ENCODE data around the gene MINDY3.
"Not testable (repeated sequence)": the region's sequence is repeated elsewhere in the genome, so short reads cannot be mapped to it uniquely, and the experiment has no call there.

The MINDY3 gene

GRCh38 chr10:15857107-15857575 is 3.2 kb downstream of the MINDY3 start:
- H3K9ac ChIP-seq (ENCODE audit: insufficient read length, low read depth): no peak overlapping the region
- no peak overlapping the region for H3K4me3 ChIP-seq (ENCODE audit: insufficient read length, low read depth)
- no peaks in the 10 kb centered on the region for H3K36me3 ChIP-seq (ENCODE audit: insufficient read depth, insufficient read length, low read length)
- no peaks in the 10 kb centered on the region for H3K4me1 ChIP-seq (ENCODE audit: insufficient read depth, insufficient read length)
- DNase-seq (ENCODE audit: low read depth, low spot score): no peak
- TF ChIP-seq YY1 (IDR thresholded peaks at IDR 0.05; ENCODE audit: insufficient read depth, insufficient read length): no peak
- TF ChIP-seq SUZ12 (IDR thresholded peaks at IDR 0.05; ENCODE audit: extremely low read depth, insufficient read depth, insufficient read length): no peak
- no peak for TF ChIP-seq ZNF274 (IDR thresholded peaks at IDR 0.05; ENCODE audit: low read depth, low read length)
- H3K9me3 ChIP-seq (ENCODE audit: insufficient read depth, low read length): no peaks in the 10 kb centered on the region
- no peaks in the 10 kb centered on the region for H3K27me3 ChIP-seq (ENCODE audit: insufficient read depth, insufficient read length)

DNA sequence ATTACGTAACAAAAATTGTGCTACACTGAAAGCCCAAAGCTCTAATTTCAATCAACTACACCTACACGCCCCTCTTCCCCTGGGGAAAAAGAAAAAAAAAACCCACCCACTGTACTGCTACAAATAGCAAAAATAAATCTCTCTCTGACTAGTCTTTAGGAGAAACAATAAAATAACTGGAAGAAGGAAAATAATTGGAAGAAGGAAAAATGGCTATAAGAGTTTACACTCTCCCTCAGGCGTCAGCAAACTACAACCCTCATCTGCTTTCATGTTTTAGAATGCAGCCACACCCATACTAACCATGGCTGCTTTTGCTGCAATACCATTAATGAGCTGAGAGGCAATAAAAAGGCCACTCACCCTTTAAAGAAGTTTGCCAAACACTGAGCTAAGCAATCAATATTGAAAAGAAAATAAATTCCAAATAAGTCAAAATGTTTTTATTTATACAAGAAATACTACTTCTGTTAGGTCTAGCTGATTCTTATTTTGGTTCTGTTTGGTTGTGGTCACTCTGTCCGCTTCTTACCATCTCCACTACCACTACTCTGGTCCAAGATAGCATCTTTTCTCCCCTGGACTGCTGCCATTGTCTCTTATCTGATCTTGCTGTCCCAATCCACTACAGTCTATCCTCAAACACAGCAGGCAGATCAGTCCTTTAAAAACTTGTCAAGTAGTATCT is 3.8 kb downstream of the MINDY3 start:
- Histone ChIP-seq H3K36me3 (ENCODE audit: insufficient read depth, insufficient read length, low read length) (no peaks in the 10 kb centered on the region), H3K27me3 (ENCODE audit: insufficient read depth, insufficient read length) (no peaks in the 10 kb centered on the region), H3K9me3 (ENCODE audit: insufficient read depth, low read length) (peaks cover 2% of the 10 kb centered on the region), H3K4me1 (ENCODE audit: insufficient read depth, insufficient read length) (no peaks in the 10 kb centered on the region), H3K4me3 (ENCODE audit: insufficient read length, low read depth) (no peak overlapping the region), H3K9ac (ENCODE audit: insufficient read length, low read depth) (no peak overlapping the region)
- DNase-seq (ENCODE audit: low read depth, low spot score): no peak
- no peak for TF ChIP-seq SUZ12 (IDR thresholded peaks at IDR 0.05; ENCODE audit: extremely low read depth, insufficient read depth, insufficient read length)
- TF ChIP-seq ZNF274 (IDR thresholded peaks at IDR 0.05; ENCODE audit: low read depth, low read length): no peak
- TF ChIP-seq YY1 (IDR thresholded peaks at IDR 0.05; ENCODE audit: insufficient read depth, insufficient read length): no peak

GRCh38 chr10:15853800-15854199 is 6.5 kb downstream of the MINDY3 start:
- TF ChIP-seq ZNF274 (IDR thresholded peaks at IDR 0.05; ENCODE audit: low read depth, low read length): no peak
- no peak for TF ChIP-seq SUZ12 (IDR thresholded peaks at IDR 0.05; ENCODE audit: extremely low read depth, insufficient read depth, insufficient read length)
- TF ChIP-seq YY1 (IDR thresholded peaks at IDR 0.05; ENCODE audit: insufficient read depth, insufficient read length): no peak
- Histone ChIP-seq H3K27me3 (ENCODE audit: insufficient read depth, insufficient read length) (no peaks in the 10 kb centered on the region), H3K9me3 (ENCODE audit: insufficient read depth, low read length) (peaks cover 10% of the 10 kb centered on the region), H3K4me1 (ENCODE audit: insufficient read depth, insufficient read length) (no peaks in the 10 kb centered on the region), H3K9ac (ENCODE audit: insufficient read length, low read depth) (no peak overlapping the region), H3K4me3 (ENCODE audit: insufficient read length, low read depth) (no peak overlapping the region), H3K36me3 (ENCODE audit: insufficient read depth, insufficient read length, low read length) (no peaks in the 10 kb centered on the region)
- DNase-seq (ENCODE audit: low read depth, low spot score): no peak

GRCh38 chr10:15852111-15852557 is 8.2 kb downstream of the MINDY3 start:
- Histone ChIP-seq H3K9me3 (ENCODE audit: insufficient read depth, low read length) (peaks cover 10% of the 10 kb centered on the region), H3K4me3 (ENCODE audit: insufficient read length, low read depth) (no peak overlapping the region), H3K4me1 (ENCODE audit: insufficient read depth, insufficient read length) (no peaks in the 10 kb centered on the region), H3K36me3 (ENCODE audit: insufficient read depth, insufficient read length, low read length) (no peaks in the 10 kb centered on the region), H3K27me3 (ENCODE audit: insufficient read depth, insufficient read length) (no peaks in the 10 kb centered on the region), H3K9ac (ENCODE audit: insufficient read length, low read depth) (no peak overlapping the region)
- no peak for TF ChIP-seq YY1 (IDR thresholded peaks at IDR 0.05; ENCODE audit: insufficient read depth, insufficient read length)
- TF ChIP-seq SUZ12 (IDR thresholded peaks at IDR 0.05; ENCODE audit: extremely low read depth, insufficient read depth, insufficient read length): no peak
- TF ChIP-seq ZNF274 (IDR thresholded peaks at IDR 0.05; ENCODE audit: low read depth, low read length): no peak
- no peak for DNase-seq (ENCODE audit: low read depth, low spot score)

- H3K27me3 ChIP-seq (ENCODE audit: insufficient read depth, insufficient read length); H3K9ac ChIP-seq (ENCODE audit: insufficient read length, low read depth); H3K9me3 ChIP-seq (ENCODE audit: insufficient read depth, low read length); DNase-seq (ENCODE audit: low read depth, low spot score); H3K36me3 ChIP-seq (ENCODE audit: insufficient read depth, insufficient read length, low read length); H3K4me3 ChIP-seq (ENCODE audit: insufficient read length, low read depth); H3K4me1 ChIP-seq (ENCODE audit: insufficient read depth, insufficient read length): not testable (repeated sequence)
These were observed 9.8 kb downstream of the MINDY3 start for GRCh38 chr10:15850337-15850978.

GRCh38 chr10:15849316-15849715 is 11.0 kb downstream of the MINDY3 start:
- DNase-seq (ENCODE audit: low read depth, low spot score): no peak
- TF ChIP-seq SUZ12 (IDR thresholded peaks at IDR 0.05; ENCODE audit: extremely low read depth, insufficient read depth, insufficient read length): no peak
- TF ChIP-seq YY1 (IDR thresholded peaks at IDR 0.05; ENCODE audit: insufficient read depth, insufficient read length): no peak
- TF ChIP-seq ZNF274 (IDR thresholded peaks at IDR 0.05; ENCODE audit: low read depth, low read length): no peak
- Histone ChIP-seq H3K4me3 (ENCODE audit: insufficient read length, low read depth) (no peak overlapping the region), H3K4me1 (ENCODE audit: insufficient read depth, insufficient read length) (no peaks in the 10 kb centered on the region), H3K27me3 (ENCODE audit: insufficient read depth, insufficient read length) (no peaks in the 10 kb centered on the region), H3K36me3 (ENCODE audit: insufficient read depth, insufficient read length, low read length) (no peaks in the 10 kb centered on the region), H3K9me3 (ENCODE audit: insufficient read depth, low read length) (peaks cover 10% of the 10 kb centered on the region), H3K9ac (ENCODE audit: insufficient read length, low read depth) (no peak overlapping the region)

GRCh38 chr10:15847481-15847880 is 12.8 kb downstream of the MINDY3 start:
- H3K4me1 ChIP-seq (ENCODE audit: insufficient read depth, insufficient read length): no peaks in the 10 kb centered on the region
- TF ChIP-seq SUZ12 (IDR thresholded peaks at IDR 0.05; ENCODE audit: extremely low read depth, insufficient read depth, insufficient read length): no peak
- no peak for TF ChIP-seq YY1 (IDR thresholded peaks at IDR 0.05; ENCODE audit: insufficient read depth, insufficient read length)
- no peak for TF ChIP-seq ZNF274 (IDR thresholded peaks at IDR 0.05; ENCODE audit: low read depth, low read length)
- no peak overlapping the region for H3K4me3 ChIP-seq (ENCODE audit: insufficient read length, low read depth)
- no peak for DNase-seq (ENCODE audit: low read depth, low spot score)
- H3K9ac ChIP-seq (ENCODE audit: insufficient read length, low read depth): no peak overlapping the region
- no peaks in the 10 kb centered on the region for H3K27me3 ChIP-seq (ENCODE audit: insufficient read depth, insufficient read length)
- no peaks in the 10 kb centered on the region for H3K36me3 ChIP-seq (ENCODE audit: insufficient read depth, insufficient read length, low read length)
- H3K9me3 ChIP-seq (ENCODE audit: insufficient read depth, low read length): peaks cover 10% of the 10 kb centered on the region
